Trophoblast cell (in vitro differentiated cells and primary cell): ENCODE measurements around the gene RNASEH1.

Experiments used
- DNase-seq, 2 donors: peaks; one replicate each; pipeline ENCODE4 v3.0.0-alpha.2; 2016
- H2AFZ ChIP-seq: 2 replicates; pipeline ENCODE4 v1.6.1; 2013; ENCODE audit warnings: low read length, moderate library complexity, mild to moderate bottlenecking; ENCODE audit not compliant: insufficient read depth, poor library complexity
- H2AK5ac ChIP-seq: 2 replicates; pipeline ENCODE4 v1.6.1; 2013; ENCODE audit warnings: mild to moderate bottlenecking, low read length
- H2BK120ac ChIP-seq: 2 replicates; pipeline ENCODE4 v1.6.1; 2013; ENCODE audit warnings: low read length, mild to moderate bottlenecking, moderate library complexity; ENCODE audit not compliant: insufficient read depth, poor library complexity
- H2BK12ac ChIP-seq: 2 replicates; pipeline ENCODE4 v1.6.1; 2013; ENCODE audit warnings: mild to moderate bottlenecking, low read length, moderate library complexity
- H2BK5ac ChIP-seq: 2 replicates; pipeline ENCODE4 v1.6.1; 2013; ENCODE audit warnings: low read length, low read depth, moderate library complexity, mild to moderate bottlenecking; ENCODE audit not compliant: poor library complexity
- H3K14ac ChIP-seq: 2 replicates; pipeline ENCODE4 v1.6.1; 2013; ENCODE audit warnings: mild to moderate bottlenecking, low read length
- H3K18ac ChIP-seq: 2 replicates; pipeline ENCODE4 v1.6.1; 2013; ENCODE audit warnings: mild to moderate bottlenecking, low read length
- H3K23ac ChIP-seq: 2 replicates; pipeline ENCODE4 v1.6.1; 2013; ENCODE audit warnings: low read length
- H3K27ac ChIP-seq: 2 replicates; pipeline ENCODE4 v1.5.1; 2013; ENCODE audit warnings: low read depth, mild to moderate bottlenecking, inconsistent platforms, low read length, moderate library complexity
- H3K27me3 ChIP-seq: 2 replicates; pipeline ENCODE4 v1.6.1; 2013; ENCODE audit warnings: inconsistent platforms, mild to moderate bottlenecking, low read length, moderate library complexity; ENCODE audit not compliant: insufficient read depth
- H3K36me3 ChIP-seq, 2 experiments: 1 replicate in 1 of 2; 2 replicates in 1 of 2; pipeline ENCODE4 v1.6.1; 2013; ENCODE audit warnings: low read length in 2 of 2, mild to moderate bottlenecking in 2 of 2, moderate library complexity in 1 of 2; ENCODE audit not compliant: insufficient read depth in 2 of 2, control insufficient read depth in 1 of 2
- H3K4ac ChIP-seq: 2 replicates; pipeline ENCODE4 v1.6.1; 2013; ENCODE audit warnings: low read depth, mild to moderate bottlenecking, low read length, moderate library complexity
- H3K4me1 ChIP-seq, 2 experiments: 1 replicate in 1 of 2; 2 replicates in 1 of 2; pipeline ENCODE4 v1.6.1; 2013; ENCODE audit warnings: low read length in 2 of 2, mild to moderate bottlenecking in 2 of 2, moderate library complexity in 1 of 2; ENCODE audit not compliant: insufficient read depth in 2 of 2, control insufficient read depth in 1 of 2
- H3K4me2 ChIP-seq: 2 replicates; pipeline ENCODE4 v1.6.1; 2013; ENCODE audit warnings: inconsistent platforms, mild to moderate bottlenecking, low read length, moderate library complexity
- H3K4me3 ChIP-seq: 2 replicates; pipeline ENCODE4 v1.5.1; 2013; ENCODE audit warnings: mild to moderate bottlenecking, low read depth, low read length, inconsistent platforms
- H3K79me1 ChIP-seq: one replicate; pipeline ENCODE4 v1.6.1; 2013; ENCODE audit warnings: low read length
- H3K79me2 ChIP-seq: 2 replicates; pipeline ENCODE4 v1.6.1; 2013; ENCODE audit warnings: low read length, mild to moderate bottlenecking; ENCODE audit not compliant: control insufficient read depth, insufficient read depth, poor library complexity
- H3K9ac ChIP-seq: 2 replicates; pipeline ENCODE4 v1.6.1; 2013; ENCODE audit warnings: mild to moderate bottlenecking, low read length
- H3K9me3 ChIP-seq: 2 replicates; pipeline ENCODE4 v1.6.1; 2013; ENCODE audit warnings: low read depth, mild to moderate bottlenecking, control low read depth, inconsistent platforms, low read length; ENCODE audit not compliant: insufficient read depth
- H4K12ac ChIP-seq: 2 replicates; pipeline ENCODE4 v1.6.1; 2013; ENCODE audit warnings: low read depth, mild to moderate bottlenecking, low read length, moderate library complexity
- H4K8ac ChIP-seq: 2 replicates; pipeline ENCODE4 v1.6.1; 2013; ENCODE audit warnings: low read depth, mild to moderate bottlenecking, low read length, moderate library complexity
- H4K91ac ChIP-seq: one replicate; pipeline ENCODE4 v1.6.1; 2013; ENCODE audit warnings: low read depth, mild to moderate bottlenecking, low read length, moderate library complexity
- WGBS: extraction: QIAGEN DNeasy Blood & Tissue Kit; methylation state at CpG from one replicate; pipeline ENCODE4 v1.1.7; 2013; ENCODE audit warnings: missing lambda C conversion rate; ENCODE audit not compliant: insufficient read length, insufficient coverage; ENCODE audit errors: extremely low coverage; 5-methylcytosine and 5-hydroxymethylcytosine counted together

Gene RNASEH1

GRCh38 chr2:3575534-3576262 is 17.6 kb upstream of the RNASEH1 start:
- Histone ChIP-seq H3K4me2 (peak overlapping the region; percentile 92), H3K27ac (peak overlapping the region; percentile 67), H3K36me3 (peaks cover 12 to 26% of the 10 kb centered on the region in 2 experiments), H3K27me3 (no peaks in the 10 kb centered on the region), H3K4ac (peak overlapping the region; percentile 87), H4K8ac (peak overlapping the region; percentile 94), H2AFZ (peak overlapping the region; percentile 39), H3K79me1 (peaks cover 12% of the 10 kb centered on the region), H2BK12ac (no peak overlapping the region), H3K18ac (peak overlapping the region; percentile 31), H3K4me3 (peak overlapping the region; percentile 99), H3K4me1 (peaks cover 0 to 7% of the 10 kb centered on the region in 2 experiments), H3K79me2 (peaks cover 14% of the 10 kb centered on the region), H2AK5ac (peak overlapping the region; percentile 58), H3K9ac (peak overlapping the region; percentile 95), H3K23ac (no peak overlapping the region), H2BK120ac (no peak overlapping the region), H4K91ac (peak overlapping the region; percentile 75), H3K9me3 (no peaks in the 10 kb centered on the region), H3K14ac (peak overlapping the region; percentile 90), H2BK5ac (peak overlapping the region; percentile 74), H4K12ac (peak overlapping the region; percentile 77)
- peak; percentile 69 to 70 for DNase-seq
- no CpG with 5 or more reads among the region's 54 CpGs for WGBS

- Histone ChIP-seq H4K91ac (no peak overlapping the region), H3K9ac (no peak overlapping the region), H2BK120ac (no peak overlapping the region), H3K27ac (no peak overlapping the region), H2BK12ac (no peak overlapping the region), H3K79me2 (peaks cover 14% of the 10 kb centered on the region), H3K14ac (no peak overlapping the region), H3K9me3 (peaks cover 2% of the 10 kb centered on the region), H3K4ac (no peak overlapping the region), H2AK5ac (no peak overlapping the region), H2AFZ (no peak overlapping the region), H3K4me1 (peaks cover 0 to 7% of the 10 kb centered on the region in 2 experiments), H3K23ac (no peak overlapping the region), H3K4me3 (no peak overlapping the region), H3K27me3 (no peaks in the 10 kb centered on the region), H2BK5ac (no peak overlapping the region), H3K4me2 (no peak overlapping the region), H4K8ac (peak overlapping the region; percentile 3), H4K12ac (no peak overlapping the region), H3K79me1 (peaks cover 12% of the 10 kb centered on the region), H3K36me3 (peaks cover 7 to 15% of the 10 kb centered on the region in 2 experiments), H3K18ac (no peak overlapping the region)
- no CpG with 5 or more reads among the region's 11 CpGs for WGBS
- DNase-seq: peak in 1 of 2 donors; percentile 34
These were observed 16.0 kb upstream of the RNASEH1 start for GRCh38 chr2:3574155-3574554.

- H3K23ac ChIP-seq: no peak overlapping the region
These were observed 14.5 kb upstream of the RNASEH1 start for GRCh38 chr2:3572620-3573019.

GRCh38 chr2:3571284-3571683 is 13.2 kb upstream of the RNASEH1 start:
- H3K79me2 ChIP-seq: peaks cover 10% of the 10 kb centered on the region
- no peak overlapping the region for H3K23ac ChIP-seq
- DNase-seq: peak in 1 of 2 donors; percentile 42
- H2BK120ac ChIP-seq: no peak overlapping the region
- no peak overlapping the region for H3K18ac ChIP-seq
- no peak overlapping the region for H4K12ac ChIP-seq
- no peak overlapping the region for H3K4me3 ChIP-seq
- no peak overlapping the region for H3K4ac ChIP-seq
- peaks cover 0 to 2% of the 10 kb centered on the region in 2 experiments for H3K36me3 ChIP-seq
- WGBS: no CpG with 5 or more reads among the region's 8 CpGs
- no peak overlapping the region for H3K9ac ChIP-seq
- H2BK5ac ChIP-seq: no peak overlapping the region
- H2BK12ac ChIP-seq: no peak overlapping the region
- H3K4me2 ChIP-seq: no peak overlapping the region
- H3K4me1 ChIP-seq: peaks cover 0 to 4% of the 10 kb centered on the region in 2 experiments
- H3K79me1 ChIP-seq: peaks cover 12% of the 10 kb centered on the region
- peaks cover 2% of the 10 kb centered on the region for H3K9me3 ChIP-seq
- H2AK5ac ChIP-seq: no peak overlapping the region
- H3K14ac ChIP-seq: no peak overlapping the region
- no peak overlapping the region for H4K91ac ChIP-seq
- no peak overlapping the region for H2AFZ ChIP-seq
- no peak overlapping the region for H3K27ac ChIP-seq
- no peaks in the 10 kb centered on the region for H3K27me3 ChIP-seq
- H4K8ac ChIP-seq: no peak overlapping the region

More at GRCh38 chr2:3572620-3573019, 14.5 kb upstream of the RNASEH1 start:
- Histone ChIP-seq H2AK5ac (no peak overlapping the region), H3K36me3 (peaks cover 7 to 8% of the 10 kb centered on the region in 2 experiments), H4K8ac (no peak overlapping the region), H3K4me3 (no peak overlapping the region), H3K4me2 (no peak overlapping the region), H3K4ac (no peak overlapping the region), H3K9ac (no peak overlapping the region), H2AFZ (no peak overlapping the region), H3K27ac (no peak overlapping the region), H3K9me3 (peaks cover 2% of the 10 kb centered on the region), H3K4me1 (peaks cover 0 to 7% of the 10 kb centered on the region in 2 experiments), H2BK5ac (no peak overlapping the region), H3K79me2 (peaks cover 14% of the 10 kb centered on the region), H4K12ac (no peak overlapping the region), H3K14ac (no peak overlapping the region), H2BK12ac (no peak overlapping the region), H3K27me3 (no peaks in the 10 kb centered on the region), H2BK120ac (no peak overlapping the region), H3K18ac (no peak overlapping the region), H4K91ac (no peak overlapping the region), H3K79me1 (peaks cover 12% of the 10 kb centered on the region)
- DNase-seq: no peak
- WGBS: no CpG with 5 or more reads among the region's 2 CpGs
